Urinary bladder (tissue), 4 donors: ENCODE data around the gene ZC3H7B. TPM values are rescaled to one million over a fixed set of nuclear protein-coding genes. Genes with fewer than 3 reads are reported as not detected.

Source experiments
- DNase-seq: peaks from one replicate; pipeline ENCODE4 v3.0.0-alpha.2; 2015; ENCODE audit errors: extremely low spot score
- H3K27ac ChIP-seq: one replicate; pipeline ENCODE4 v1.5.1; 2013; ENCODE audit warnings: low read depth, mild to moderate bottlenecking, moderate library complexity
- H3K36me3 ChIP-seq: one replicate; pipeline ENCODE4 v1.6.1; 2013; ENCODE audit warnings: mild to moderate bottlenecking, moderate library complexity; ENCODE audit not compliant: insufficient read depth
- H3K4me1 ChIP-seq: one replicate; pipeline ENCODE4 v1.6.1; 2013; ENCODE audit warnings: mild to moderate bottlenecking, moderate library complexity; ENCODE audit not compliant: insufficient read depth
- H3K4me3 ChIP-seq: one replicate; pipeline ENCODE4 v1.5.1; 2013; ENCODE audit warnings: low read depth, low read length
- WGBS: extraction: QIAGEN DNeasy Blood & Tissue Kit; methylation state at CpG from one replicate; pipeline ENCODE4 v1.1.7; 2013; 5-methylcytosine and 5-hydroxymethylcytosine counted together
- polyA plus RNA-seq: library from polyadenylated mRNA; stranded (reverse); fragments of 200-250 nt; gene quantifications from one replicate; pipeline ENCODE4 v1.2.3, GENCODE V29; 2013
- total RNA-seq: library from RNA; depleted of rRNA; stranded (reverse); fragments of >200 nt; gene quantifications from one replicate; pipeline ENCODE4 v1.2.3, GENCODE V29; 2014
- donor health status: healthy with polysubstance abuse.
- donor health status: healthy.

The ZC3H7B gene
- total and polyA plus RNA-seq, 2 donors = 30.0 to 42.1 TPM

- Histone ChIP-seq H3K27ac (no peak overlapping the region), H3K4me1 (no peaks in the 10 kb centered on the region), H3K36me3 (peaks cover 10% of the 10 kb centered on the region), H3K4me3 (no peak overlapping the region)
- no peak for DNase-seq
- WGBS = 93% methylated on average over 5 of the region's 5 CpGs
Measured at GRCh38 chr22:41324821-41325528, 23.6 kb downstream of the ZC3H7B start.

GRCh38 chr22:41327124-41327523, 25.8 kb downstream of the ZC3H7B start:
- 89% methylated on average over 16 of the region's 16 CpGs for WGBS
- no peak for DNase-seq
- peaks cover 12% of the 10 kb centered on the region for H3K36me3 ChIP-seq
- no peaks in the 10 kb centered on the region for H3K4me1 ChIP-seq
- no peak overlapping the region for H3K4me3 ChIP-seq
- H3K27ac ChIP-seq = no peak overlapping the region

GRCh38 chr22:41330169-41330568, 28.8 kb downstream of the ZC3H7B start:
- DNase-seq = no peak
- no peaks in the 10 kb centered on the region for H3K4me1 ChIP-seq
- H3K27ac ChIP-seq = no peak overlapping the region
- 96% methylated on average over 7 of the region's 7 CpGs for WGBS
- no peak overlapping the region for H3K4me3 ChIP-seq
- H3K36me3 ChIP-seq = peaks cover 10% of the 10 kb centered on the region

GRCh38 chr22:41332217-41332939, 31.1 kb downstream of the ZC3H7B start:
- H3K4me1 ChIP-seq = no peaks in the 10 kb centered on the region
- no peak overlapping the region for H3K27ac ChIP-seq
- WGBS = 91% methylated on average over 15 of the region's 15 CpGs
- H3K36me3 ChIP-seq = peaks cover 6% of the 10 kb centered on the region
- no peak overlapping the region for H3K4me3 ChIP-seq
- no peak for DNase-seq

GRCh38 chr22:41333806-41334205, 32.5 kb downstream of the ZC3H7B start:
- 95% methylated on average over 3 of the region's 3 CpGs for WGBS
- Histone ChIP-seq H3K4me1 (no peaks in the 10 kb centered on the region), H3K4me3 (no peak overlapping the region), H3K36me3 (peaks cover 5% of the 10 kb centered on the region), H3K27ac (no peak overlapping the region)
- no peak for DNase-seq

- Histone ChIP-seq H3K27ac (no peak overlapping the region), H3K36me3 (peaks cover 5% of the 10 kb centered on the region), H3K4me1 (no peaks in the 10 kb centered on the region), H3K4me3 (no peak overlapping the region)
- no peak for DNase-seq
- WGBS = 92% methylated on average over 3 of the region's 3 CpGs
Measured at GRCh38 chr22:41334215-41334614, 32.9 kb downstream of the ZC3H7B start.

- Histone ChIP-seq H3K4me3 (no peak overlapping the region), H3K4me1 (no peaks in the 10 kb centered on the region), H3K27ac (no peak overlapping the region), H3K36me3 (peaks cover 3% of the 10 kb centered on the region)
- WGBS = 97% methylated on average over 11 of the region's 11 CpGs
- DNase-seq = no peak
Measured at GRCh38 chr22:41334951-41335635, 33.8 kb downstream of the ZC3H7B start.

GRCh38 chr22:41338614-41339212, 37.4 kb downstream of the ZC3H7B start:
- Histone ChIP-seq H3K36me3 (peaks cover 2% of the 10 kb centered on the region), H3K27ac (no peak overlapping the region)
- WGBS = 81% methylated on average over 14 of the region's 14 CpGs

GRCh38 chr22:41339823-41340222, 38.5 kb downstream of the ZC3H7B start:
- whole genome bisulfite sequencing = 93% methylated on average over 18 of the region's 18 CpGs

More at GRCh38 chr22:41338614-41339212, 37.4 kb downstream of the ZC3H7B start:
- DNase-seq = no peak
- Histone ChIP-seq H3K4me3 (no peak overlapping the region), H3K4me1 (no peaks in the 10 kb centered on the region)

GRCh38 chr22:41340357-41340756, 39.0 kb downstream of the ZC3H7B start:
- WGBS = 70% methylated on average over 11 of the region's 11 CpGs
- no peak for DNase-seq
- Histone ChIP-seq H3K4me1 (no peaks in the 10 kb centered on the region), H3K36me3 (peaks cover 2% of the 10 kb centered on the region), H3K27ac (no peak overlapping the region), H3K4me3 (no peak overlapping the region)

More at GRCh38 chr22:41339823-41340222, 38.5 kb downstream of the ZC3H7B start:
- H3K4me1 ChIP-seq = no peaks in the 10 kb centered on the region
- H3K36me3 ChIP-seq = peaks cover 2% of the 10 kb centered on the region
- DNase-seq = no peak
- no peak overlapping the region for H3K4me3 ChIP-seq
- H3K27ac ChIP-seq = no peak overlapping the region

GRCh38 chr22:41341012-41341411, 39.7 kb downstream of the ZC3H7B start:
- 94% methylated on average over 8 of the region's 8 CpGs for WGBS
- Histone ChIP-seq H3K27ac (no peak overlapping the region), H3K4me1 (no peaks in the 10 kb centered on the region), H3K36me3 (peaks cover 2% of the 10 kb centered on the region), H3K4me3 (no peak overlapping the region)
- DNase-seq = no peak

GRCh38 chr22:41341990-41342389, 40.7 kb downstream of the ZC3H7B start:
- 92% methylated on average over 3 of the region's 3 CpGs for WGBS
- peaks cover 2% of the 10 kb centered on the region for H3K36me3 ChIP-seq
- H3K4me3 ChIP-seq = no peak overlapping the region
- no peak for DNase-seq
- no peaks in the 10 kb centered on the region for H3K4me1 ChIP-seq
- H3K27ac ChIP-seq = no peak overlapping the region

- Histone ChIP-seq H3K4me3 (no peak overlapping the region), H3K27ac (no peak overlapping the region), H3K4me1 (no peaks in the 10 kb centered on the region), H3K36me3 (peaks cover 4% of the 10 kb centered on the region)
- 93% methylated on average over 18 of the region's 18 CpGs for WGBS
- no peak for DNase-seq
Measured at GRCh38 chr22:41343300-41343699, 42.0 kb downstream of the ZC3H7B start.
